Stomach (tissue), 9 donors: Measurements from ENCODE around the gene FLACC1. TPM values are rescaled to one million over a fixed set of nuclear protein-coding genes. Genes with fewer than 3 reads are reported as not detected.

Experiments
- DNase-seq, 2 donors: peaks; one replicate each; pipeline versions ENCODE4 v3.0.0 to v3.0.0-alpha.2; 2013 to 2019
- H3K27ac ChIP-seq, 5 donors: fragments of 200-600 bp in 4 of 5; sonication (generic) in 4 of 5; one replicate each; pipeline ENCODE4 v1.5.1; 2013 to 2019; ENCODE audit warnings: mild to moderate bottlenecking in 1 of 5, moderate library complexity in 1 of 5
- H3K27me3 ChIP-seq, 3 donors: fragments of 200-600 bp; sonication (generic); one replicate each; pipeline ENCODE4 v1.5.1; 2017 to 2019; ENCODE audit warnings: mixed run types in 1 of 3
- H3K36me3 ChIP-seq, 4 donors: fragments of 200-600 bp; sonication (generic); 1 replicate in 3 of 4; 2 replicates in 1 of 4; pipeline ENCODE4 v1.5.1; 2016 to 2019
- H3K4me1 ChIP-seq, 4 donors: fragments of 200-600 bp; sonication (generic); one replicate each; pipeline ENCODE4 v1.5.1; 2016 to 2019
- H3K4me3 ChIP-seq, 4 donors: fragments of 200-600 bp; sonication (generic) in 3 of 4; one replicate each; pipeline ENCODE4 v1.5.1; 2016 to 2019; ENCODE audit warnings: mild to moderate bottlenecking in 1 of 4
- H3K9me3 ChIP-seq, 4 donors: fragments of 200-600 bp; sonication (generic); one replicate each; pipeline ENCODE4 v1.5.1; 2016 to 2019
- CTCF ChIP-seq, 7 experiments: fragments of 450-650 bp in 4 of 7; fragments of 200-600 bp in 3 of 7; sonication (generic) in 3 of 7; IDR thresholded peaks; one replicate each; pipeline ENCODE4 v1.5.1; 2016 to 2019; ENCODE audit warnings: antibody characterized with exemption in 7 of 7, control low read depth in 2 of 7, mild to moderate bottlenecking in 1 of 7
- EP300 ChIP-seq: sonication (generic); formaldehyde crosslinking; IDR thresholded peaks from one replicate; pipeline ENCODE4 v1.6.1; 2017; ENCODE audit warnings: antibody characterized with exemption
- POLR2A ChIP-seq, 4 donors: fragments of 450-650 bp; IDR thresholded peaks; one replicate each; pipeline ENCODE4 v1.6.1; 2016; ENCODE audit warnings: antibody characterized with exemption in 4 of 4, control low read depth in 2 of 4, mild to moderate bottlenecking in 1 of 4, moderate library complexity in 1 of 4
- POLR2AphosphoS5 ChIP-seq, 3 donors: sonication (generic); formaldehyde crosslinking; IDR thresholded peaks; one replicate each; pipeline ENCODE4 v1.6.1; 2016; ENCODE audit warnings: antibody characterized with exemption in 3 of 3
- WGBS, 5 donors: extraction: QIAGEN DNeasy Blood & Tissue Kit in 3 of 5; methylation state at CpG; one replicate each; pipeline versions ENCODE4 v1.1.5 to v1.1.7; 2013 to 2018; 5-methylcytosine and 5-hydroxymethylcytosine counted together
- intact Hi-C: fragments of 100-400 bp; cut with DNase I; formaldehyde crosslinking; loops from one replicate; pipeline ENCODE4 v1.15.1; 2023; ENCODE audit warnings: low total_unique reads
- polyA plus RNA-seq, 3 donors: library from polyadenylated mRNA; stranded (reverse); fragments of 200-250 nt; gene quantifications; one replicate each; pipeline ENCODE4 v1.2.3, GENCODE V29; 2013
- total RNA-seq, 5 donors: library from RNA; depleted of rRNA; stranded (reverse); fragments of >200 nt; gene quantifications; one replicate each; pipeline versions ENCODE4 v1.1.0 to v1.2.3, GENCODE V29; 2014 to 2016
- donor health status: healthy with polysubstance abuse.
- donor health status: Bipolar disorder and iron deficiency.
- donor health status: healthy.

FLACC1 gene
- total and polyA plus RNA-seq, 8 donors = 0.13 to 21.6 (median 1.8) TPM; not detected in 3

DNA sequence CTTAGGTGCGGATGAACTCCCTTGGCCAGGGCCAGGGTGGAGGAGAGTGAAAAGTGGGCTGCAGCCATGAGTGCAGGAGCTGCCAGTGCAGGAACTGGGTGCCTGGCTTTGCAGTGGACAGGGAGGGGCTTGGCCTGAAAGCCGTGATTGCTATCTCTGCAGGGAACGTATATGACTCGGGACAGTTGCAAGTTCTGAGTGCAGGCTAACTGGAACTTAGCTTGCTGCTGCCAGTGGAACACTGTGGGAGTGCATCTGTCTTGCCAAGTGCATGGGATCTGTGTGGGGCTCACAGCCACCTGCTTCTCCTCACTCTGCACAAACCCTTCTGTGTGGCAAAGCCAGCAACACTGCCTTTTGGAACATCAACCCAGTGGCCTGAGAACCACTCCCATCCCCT, 36.9 kb downstream of the FLACC1 start:
- peaks cover 0 to 16% (median 4%) of the 10 kb centered on the region in 4 donors for H3K36me3 ChIP-seq
- peaks cover 0 to 41% (median 16%) of the 10 kb centered on the region in 4 donors for H3K9me3 ChIP-seq
- 78 to 100% (median 83%) methylated on average over 4 of the region's 4 CpGs for WGBS, 5 donors
- no peak overlapping the region for H3K27ac ChIP-seq
- no peak for DNase-seq
- intact Hi-C loops = no loop called here
- TF ChIP-seq EP300 (no peak), CTCF (IDR thresholded peaks at IDR 0.05) (no peak), POLR2AphosphoS5 (IDR thresholded peaks at IDR 0.05) (no peak), POLR2A (IDR thresholded peaks at IDR 0.05) (no peak)
- H3K4me1 ChIP-seq = no peaks in the 10 kb centered on the region
- H3K27me3 ChIP-seq = no peaks in the 10 kb centered on the region
- H3K4me3 ChIP-seq = no peak overlapping the region

- TF ChIP-seq EP300 = no peak
- TF ChIP-seq POLR2A (IDR thresholded peaks at IDR 0.05) = no peak
- no peak for TF ChIP-seq CTCF (IDR thresholded peaks at IDR 0.05)
- no peak for TF ChIP-seq POLR2AphosphoS5 (IDR thresholded peaks at IDR 0.05)
- no peaks in the 10 kb centered on the region for H3K4me1 ChIP-seq
- intact Hi-C loops = no loop called here
- H3K4me3 ChIP-seq = no peak overlapping the region
- no peak for DNase-seq
- 40 to 71% (median 43%) methylated on average over 2 of the region's 2 CpGs for WGBS, 5 donors
- peaks cover 0 to 16% (median 4%) of the 10 kb centered on the region in 4 donors for H3K36me3 ChIP-seq
- no peak overlapping the region for H3K27ac ChIP-seq
- peaks cover 0 to 36% (median 17%) of the 10 kb centered on the region in 4 donors for H3K9me3 ChIP-seq
- H3K27me3 ChIP-seq = no peaks in the 10 kb centered on the region
These were observed 37.6 kb downstream of the FLACC1 start for GRCh38 chr2:201319511-201319910.

DNA sequence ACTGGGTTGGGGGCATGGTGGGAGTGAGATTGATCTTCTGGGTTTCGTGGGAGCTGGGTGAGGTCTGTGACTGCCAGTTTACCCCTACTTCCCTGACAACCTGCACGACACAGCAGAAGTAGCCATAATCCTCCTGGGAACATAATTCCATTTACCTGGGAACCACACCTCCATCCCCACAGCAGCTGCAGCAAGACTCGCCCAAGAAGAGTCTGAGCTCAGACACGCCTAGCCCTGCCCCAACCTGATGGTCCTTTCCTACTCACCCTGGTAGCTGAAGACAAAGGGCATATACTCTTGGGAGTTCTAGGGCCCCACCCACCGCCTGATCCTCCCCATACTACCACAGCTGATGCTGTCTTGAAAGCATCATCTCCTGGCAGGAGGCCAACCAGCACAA, 43.8 kb downstream of the FLACC1 start:
- intact Hi-C loops = no loop called here
- Histone ChIP-seq H3K27me3 (no peaks in the 10 kb centered on the region), H3K4me3 (no peak overlapping the region), H3K4me1 (no peaks in the 10 kb centered on the region), H3K36me3 (peaks cover 0 to 10% (median 7%) of the 10 kb centered on the region in 4 donors), H3K27ac (no peak overlapping the region), H3K9me3 (peaks cover 0 to 6% (median 3%) of the 10 kb centered on the region in 4 donors)
- TF ChIP-seq EP300 (no peak), CTCF (IDR thresholded peaks at IDR 0.05) (no peak), POLR2AphosphoS5 (IDR thresholded peaks at IDR 0.05) (no peak), POLR2A (IDR thresholded peaks at IDR 0.05) (no peak)
- no peak for DNase-seq
- 72 to 94% (median 83%) methylated on average over 2 to 5 of the region's 5 CpGs for WGBS, 5 donors

DNA sequence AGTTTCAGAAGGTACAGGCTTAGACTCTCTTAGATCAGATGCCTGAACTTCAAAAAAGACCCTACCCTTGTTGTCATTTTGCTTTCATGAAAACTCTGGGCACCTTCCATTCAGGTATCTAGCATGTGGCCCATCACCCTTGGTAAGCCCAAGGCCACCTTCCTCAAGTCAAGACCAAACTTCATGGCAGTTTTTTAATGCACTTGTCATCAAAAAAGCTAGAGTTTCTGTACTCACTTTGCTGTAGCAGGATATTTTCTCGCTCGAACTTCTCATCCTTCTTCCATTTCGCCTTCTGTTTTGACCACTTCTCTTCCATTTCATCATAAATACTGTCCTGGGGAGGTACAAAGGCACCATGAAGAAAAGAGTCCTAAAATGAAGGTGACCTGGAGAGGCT, 48.2 kb downstream of the FLACC1 start:
- no peak for DNase-seq
- no peaks in the 10 kb centered on the region for H3K4me1 ChIP-seq
- H3K27ac ChIP-seq = no peak overlapping the region
- intact Hi-C loops = no loop called here
- TF ChIP-seq EP300 = no peak
- TF ChIP-seq POLR2AphosphoS5 (IDR thresholded peaks at IDR 0.05) = no peak
- no peak for TF ChIP-seq CTCF (IDR thresholded peaks at IDR 0.05)
- no peak for TF ChIP-seq POLR2A (IDR thresholded peaks at IDR 0.05)
- H3K4me3 ChIP-seq = no peak overlapping the region
- H3K36me3 ChIP-seq = peaks cover 0 to 28% (median 15%) of the 10 kb centered on the region in 4 donors
- peaks cover 0 to 6% (median 0%) of the 10 kb centered on the region in 4 donors for H3K9me3 ChIP-seq
- 95 to 98% (median 97%) methylated on average over 3 of the region's 3 CpGs for WGBS, 5 donors
- no peaks in the 10 kb centered on the region for H3K27me3 ChIP-seq
